A549 (cell line): Measurements from ENCODE around the gene PSG4.
"Not testable (repeated sequence)": the region's sequence is repeated elsewhere in the genome, so short reads cannot be mapped to it uniquely, and the experiment has no call there.

Source experiments
- CBX2 ChIP-seq: fragments of 200-600 bp; sonication (generic); IDR thresholded peaks from 2 replicates; pipeline ENCODE4 v1.6.1; 2016; ENCODE audit warnings: low read depth, mild to moderate bottlenecking, borderline replicate concordance
- CHD2 ChIP-seq: fragments of 150-350 bp; IDR thresholded peaks from 2 replicates; pipeline ENCODE4 v1.6.1; 2014; ENCODE audit warnings: low read length; ENCODE audit not compliant: partially characterized antibody
- JUN ChIP-seq, 2 experiments: fragments of >200 bp; sonication (Bioruptor Twin); formaldehyde crosslinking; IDR thresholded peaks; 2 replicates in 1 of 2; 3 replicates in 1 of 2; pipeline ENCODE4 v1.6.1; 2016 to 2017
- POLR2A ChIP-seq: IDR thresholded peaks from 2 replicates; pipeline ENCODE4 v1.6.1; 2012; ENCODE audit warnings: mild to moderate bottlenecking, low read length
- ZNF302 ChIP-seq: fragments of 250-450 bp; sonication (Bioruptor Pico); IDR thresholded peaks from 2 replicates; pipeline ENCODE4 v1.9.0; 2021; ENCODE audit warnings: inconsistent platforms, mild to moderate bottlenecking, moderate library complexity
- TF ChIP-seq, protein P1 (sequence below): fragments of >200 bp; sonication (Bioruptor Twin); formaldehyde crosslinking; IDR thresholded peaks from 3 replicates; pipeline ENCODE4 v1.5.1; 2016
- TF ChIP-seq, protein P2 (sequence below): IDR thresholded peaks from 2 replicates; pipeline ENCODE4 v1.6.1; 2012; ENCODE audit warnings: low read depth, borderline replicate concordance
- TF ChIP-seq, protein P3 (sequence below): fragments of 450-650 bp; IDR thresholded peaks from 2 replicates; pipeline ENCODE4 v1.6.1; 2014; ENCODE audit warnings: antibody characterized with exemption

DNA sequence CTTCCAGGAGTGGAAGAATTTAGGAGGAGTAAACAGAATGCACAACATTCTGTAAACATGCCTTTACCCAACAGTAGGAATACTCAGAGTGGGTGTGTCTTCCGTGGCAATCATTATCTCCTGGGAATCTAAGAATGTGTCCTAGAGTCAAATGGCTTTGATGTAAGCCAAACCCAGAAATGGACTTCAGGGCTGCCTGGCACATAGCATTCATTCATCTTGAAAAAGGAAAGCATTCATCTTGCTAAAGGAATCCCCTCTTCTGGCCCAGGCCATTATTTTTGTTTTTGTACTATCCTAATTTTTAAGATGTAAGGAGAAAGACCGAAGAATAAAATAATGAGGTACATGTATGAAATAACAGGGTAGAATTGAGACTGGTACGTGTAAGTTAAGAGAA lies 42.3 kb downstream of the PSG4 start:
- TF ChIP-seq POLR2A; JUN (IDR thresholded peaks at IDR 0.05); ZNF302 (CRISPR knock-in tag); CHD2; CBX2: not testable (repeated sequence)
- TF ChIP-seq, protein P1, sequence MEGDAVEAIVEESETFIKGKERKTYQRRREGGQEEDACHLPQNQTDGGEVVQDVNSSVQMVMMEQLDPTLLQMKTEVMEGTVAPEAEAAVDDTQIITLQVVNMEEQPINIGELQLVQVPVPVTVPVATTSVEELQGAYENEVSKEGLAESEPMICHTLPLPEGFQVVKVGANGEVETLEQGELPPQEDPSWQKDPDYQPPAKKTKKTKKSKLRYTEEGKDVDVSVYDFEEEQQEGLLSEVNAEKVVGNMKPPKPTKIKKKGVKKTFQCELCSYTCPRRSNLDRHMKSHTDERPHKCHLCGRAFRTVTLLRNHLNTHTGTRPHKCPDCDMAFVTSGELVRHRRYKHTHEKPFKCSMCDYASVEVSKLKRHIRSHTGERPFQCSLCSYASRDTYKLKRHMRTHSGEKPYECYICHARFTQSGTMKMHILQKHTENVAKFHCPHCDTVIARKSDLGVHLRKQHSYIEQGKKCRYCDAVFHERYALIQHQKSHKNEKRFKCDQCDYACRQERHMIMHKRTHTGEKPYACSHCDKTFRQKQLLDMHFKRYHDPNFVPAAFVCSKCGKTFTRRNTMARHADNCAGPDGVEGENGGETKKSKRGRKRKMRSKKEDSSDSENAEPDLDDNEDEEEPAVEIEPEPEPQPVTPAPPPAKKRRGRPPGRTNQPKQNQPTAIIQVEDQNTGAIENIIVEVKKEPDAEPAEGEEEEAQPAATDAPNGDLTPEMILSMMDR: not testable (repeated sequence)
- TF ChIP-seq, protein P2, sequence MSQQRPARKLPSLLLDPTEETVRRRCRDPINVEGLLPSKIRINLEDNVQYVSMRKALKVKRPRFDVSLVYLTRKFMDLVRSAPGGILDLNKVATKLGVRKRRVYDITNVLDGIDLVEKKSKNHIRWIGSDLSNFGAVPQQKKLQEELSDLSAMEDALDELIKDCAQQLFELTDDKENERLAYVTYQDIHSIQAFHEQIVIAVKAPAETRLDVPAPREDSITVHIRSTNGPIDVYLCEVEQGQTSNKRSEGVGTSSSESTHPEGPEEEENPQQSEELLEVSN: not testable (repeated sequence)
- TF ChIP-seq, protein P3, sequence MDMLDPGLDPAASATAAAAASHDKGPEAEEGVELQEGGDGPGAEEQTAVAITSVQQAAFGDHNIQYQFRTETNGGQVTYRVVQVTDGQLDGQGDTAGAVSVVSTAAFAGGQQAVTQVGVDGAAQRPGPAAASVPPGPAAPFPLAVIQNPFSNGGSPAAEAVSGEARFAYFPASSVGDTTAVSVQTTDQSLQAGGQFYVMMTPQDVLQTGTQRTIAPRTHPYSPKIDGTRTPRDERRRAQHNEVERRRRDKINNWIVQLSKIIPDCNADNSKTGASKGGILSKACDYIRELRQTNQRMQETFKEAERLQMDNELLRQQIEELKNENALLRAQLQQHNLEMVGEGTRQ: not testable (repeated sequence)
